Medulla oblongata (tissue), 1 donor: ENCODE results near the gene RDH16.
"Not testable (repeated sequence)": the region's sequence is repeated elsewhere in the genome, so short reads cannot be mapped to it uniquely, and the experiment has no call there.

ENCODE experiments used
- DNase-seq: peaks from one replicate; pipeline ENCODE4 v3.0.0-alpha.2; 2015; ENCODE audit errors: extremely low spot score

The RDH16 gene

DNA sequence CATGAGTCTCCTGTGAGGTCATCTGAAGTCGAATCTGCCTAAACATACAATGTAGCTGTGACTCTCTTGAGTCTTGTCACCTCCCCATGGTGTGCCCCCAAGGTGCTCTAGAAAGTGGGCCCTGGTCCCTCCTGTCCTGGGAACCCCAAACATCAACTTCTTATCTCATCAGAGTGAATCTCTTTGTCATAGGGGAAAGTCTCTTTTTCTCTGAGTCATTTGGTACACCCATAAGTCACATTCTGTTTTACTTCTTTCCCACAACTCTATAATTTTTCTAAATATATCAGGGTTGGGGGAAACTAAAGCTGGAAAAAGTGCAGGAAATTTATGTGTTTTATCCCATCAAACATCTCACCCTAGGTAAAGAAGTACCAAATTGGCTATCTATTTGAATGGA, 36.1 kb downstream of the RDH16 start:
- no peak for DNase-seq

GRCh38 chr12:56918139-56918538, 39.3 kb downstream of the RDH16 start:
- DNase-seq: not testable (repeated sequence)

- DNase-seq: no peak
These were observed 40.4 kb downstream of the RDH16 start for GRCh38 chr12:56916996-56917333.

DNA sequence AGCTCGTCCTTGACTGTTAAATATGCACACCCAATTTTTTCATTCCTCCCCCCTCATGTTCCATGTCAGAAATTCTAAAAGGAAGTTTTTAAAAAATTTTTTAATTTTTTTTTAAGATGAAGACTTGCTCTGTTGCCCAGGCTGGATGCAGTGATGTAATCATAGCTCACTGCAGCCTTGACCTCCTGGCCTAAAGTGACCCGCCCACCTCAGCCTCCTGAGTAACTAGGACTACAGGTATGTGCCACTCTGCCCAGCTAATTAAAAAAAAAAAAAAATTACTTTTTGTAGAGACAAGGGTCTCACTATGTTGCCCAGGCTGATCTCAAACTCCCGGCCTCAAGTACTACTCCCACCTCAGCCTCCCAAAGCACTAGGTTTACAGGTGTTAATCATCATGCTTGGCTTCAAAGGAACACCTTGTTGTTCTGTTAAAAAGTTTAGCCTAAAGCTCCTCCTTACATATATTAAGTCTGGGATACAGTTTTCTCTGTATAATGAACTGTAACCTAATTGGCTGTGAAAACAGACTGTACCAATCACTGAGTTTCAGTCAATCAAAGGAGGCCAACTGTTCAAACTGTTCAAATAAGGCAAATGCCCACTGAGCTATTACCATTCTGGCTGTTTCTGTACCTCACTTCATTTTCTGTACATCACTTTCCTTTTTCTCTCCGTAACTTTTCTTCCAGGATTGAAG, 41.0 kb downstream of the RDH16 start:
- DNase-seq: no peak

DNA sequence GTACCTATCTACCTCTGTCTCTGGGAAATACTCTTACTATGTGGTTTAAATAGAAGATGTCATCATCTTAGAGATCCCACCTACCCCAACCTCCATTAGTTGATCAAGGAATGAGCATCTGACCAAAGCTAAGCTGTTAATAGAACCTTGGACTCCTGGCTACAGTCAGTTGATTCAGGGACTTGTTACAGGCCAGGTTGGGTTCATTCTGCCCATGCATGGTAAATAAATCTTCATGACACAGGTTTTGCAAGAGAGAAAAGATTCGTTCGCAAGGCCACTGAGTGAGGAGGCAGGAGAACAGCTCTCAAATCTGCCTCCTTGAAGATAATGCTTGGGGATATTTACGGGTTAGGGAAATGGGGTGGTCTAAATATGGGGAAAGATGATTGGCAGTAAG, 42.7 kb downstream of the RDH16 start:
- DNase-seq: no peak

DNA sequence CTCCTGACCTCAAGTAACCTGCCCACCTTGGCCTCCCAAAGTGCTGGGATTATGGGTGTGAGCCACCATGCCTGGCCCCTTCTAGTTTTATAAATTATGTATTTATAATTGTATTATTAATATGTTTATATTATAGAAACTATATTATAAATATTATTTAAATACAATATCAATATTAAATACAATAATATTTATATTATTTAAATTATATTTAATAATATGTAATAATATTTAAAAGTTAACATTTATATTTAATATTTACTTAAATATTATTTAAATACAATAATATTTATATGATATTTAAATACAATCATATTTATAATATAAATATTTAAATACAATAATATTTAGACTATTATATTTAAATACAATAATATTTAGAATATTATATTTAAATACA, 43.2 kb downstream of the RDH16 start:
- no peak for DNase-seq

DNA sequence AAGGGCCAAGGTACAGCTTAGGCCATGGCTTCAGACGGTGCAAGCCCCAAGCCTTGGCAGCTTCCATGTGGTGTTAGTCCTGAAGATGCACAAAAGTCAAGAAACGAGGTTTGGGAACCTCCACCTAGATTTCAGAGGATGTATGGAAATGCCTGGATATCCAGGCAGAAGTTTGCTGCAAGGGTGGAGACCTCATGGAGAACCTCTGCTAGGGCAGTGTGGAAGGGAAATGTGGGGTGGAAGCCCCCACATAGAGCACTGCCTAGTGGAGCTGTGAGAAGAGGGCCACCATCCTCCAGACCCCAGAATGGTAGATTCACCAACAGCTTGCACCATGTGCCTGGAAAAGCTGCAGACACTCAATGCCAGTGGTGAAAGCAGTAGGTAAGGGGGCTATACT, 48.0 kb downstream of the RDH16 start:
- not testable (repeated sequence) for DNase-seq

DNA sequence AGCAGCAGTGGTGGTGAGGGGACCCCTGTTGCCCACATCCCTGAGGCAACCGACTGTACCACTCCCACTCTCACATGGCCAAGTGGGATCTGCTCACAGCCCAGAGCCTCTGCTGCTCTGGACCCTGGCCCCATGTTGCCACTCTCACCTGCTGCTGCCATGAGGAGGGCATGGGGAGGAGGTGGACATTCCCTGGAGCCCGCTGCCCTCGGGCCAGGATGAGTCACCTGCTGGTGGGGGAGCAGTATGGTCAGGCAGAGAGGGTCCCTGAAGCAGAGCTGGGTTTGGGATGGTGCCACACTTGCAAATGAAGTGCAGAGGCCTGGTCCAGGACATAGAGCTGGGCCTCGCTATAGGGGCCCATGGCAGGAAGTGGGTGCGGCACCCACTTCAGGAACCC, 49.3 kb downstream of the RDH16 start:
- DNase-seq: no peak

- no peak for DNase-seq
These were observed 51.6 kb downstream of the RDH16 start for GRCh38 chr12:56905852-56906251.

DNA sequence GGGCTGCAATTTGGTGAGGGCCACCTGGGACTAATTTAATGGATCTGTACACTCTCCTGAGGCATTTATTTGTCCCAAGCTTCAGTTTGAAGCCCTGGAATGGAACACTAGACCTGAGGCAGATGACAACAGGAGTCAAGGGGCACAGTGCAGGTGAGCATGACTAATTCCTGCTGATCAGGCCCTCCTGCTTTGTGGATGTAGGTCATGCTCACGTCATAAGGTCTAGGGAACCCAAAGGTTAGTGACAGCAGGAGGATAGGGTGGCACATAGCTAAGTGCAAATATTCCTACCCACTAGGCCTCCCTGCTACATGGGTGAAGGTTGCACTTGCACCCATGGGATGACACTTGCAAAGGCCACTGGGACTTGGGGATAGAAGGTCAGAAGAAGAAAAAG, 54.0 kb downstream of the RDH16 start:
- DNase-seq: no peak
